Esophagus (tissue), 2 donors: Measurements from ENCODE around the gene ZDHHC8. TPM values are rescaled to one million over a fixed set of nuclear protein-coding genes. Genes with fewer than 3 reads are reported as not detected.

Experiments
- H3K27ac ChIP-seq, 2 donors: one replicate each; pipeline ENCODE4 v1.5.1; 2013; ENCODE audit warnings: low read depth in 2 of 2, mild to moderate bottlenecking in 2 of 2, inconsistent platforms in 1 of 2, low read length in 1 of 2, moderate library complexity in 1 of 2
- H3K27me3 ChIP-seq, 2 donors: one replicate each; pipeline ENCODE4 v1.6.1; 2013; ENCODE audit warnings: low read length in 2 of 2, control low read depth in 1 of 2, mild to moderate bottlenecking in 1 of 2; ENCODE audit not compliant: insufficient read depth in 2 of 2, control insufficient read depth in 1 of 2
- H3K36me3 ChIP-seq, 2 donors: one replicate each; pipeline ENCODE4 v1.6.1; 2013; ENCODE audit warnings: low read length in 1 of 2; ENCODE audit not compliant: control insufficient read depth in 2 of 2, insufficient read depth in 2 of 2
- H3K4me1 ChIP-seq, 2 donors: one replicate each; pipeline ENCODE4 v1.6.1; 2013; ENCODE audit warnings: low read length in 1 of 2; ENCODE audit not compliant: control insufficient read depth in 2 of 2, insufficient read depth in 2 of 2
- H3K4me3 ChIP-seq, 2 donors: one replicate each; pipeline ENCODE4 v1.5.1; 2013; ENCODE audit warnings: low read length in 2 of 2, mild to moderate bottlenecking in 2 of 2, low read depth in 1 of 2, moderate library complexity in 1 of 2
- H3K9me3 ChIP-seq, 2 donors: one replicate each; pipeline ENCODE4 v1.6.1; 2013; ENCODE audit warnings: mild to moderate bottlenecking in 2 of 2, low read depth in 1 of 2, low read length in 1 of 2, moderate library complexity in 1 of 2; ENCODE audit not compliant: control insufficient read depth in 2 of 2, insufficient read depth in 1 of 2
- WGBS, 2 donors: extraction: QIAGEN DNeasy Blood & Tissue Kit; methylation state at CpG; one replicate each; pipeline ENCODE4 v1.1.7; 2013; 5-methylcytosine and 5-hydroxymethylcytosine counted together
- polyA plus RNA-seq, 2 donors: library from polyadenylated mRNA; stranded (reverse); fragments of 200-250 nt; gene quantifications; one replicate each; pipeline ENCODE4 v1.2.3, GENCODE V29; 2013
- donor health status: healthy with polysubstance abuse.
- donor health status: Bipolar disorder and iron deficiency.

The ZDHHC8 gene
- polyA plus RNA-seq, 2 donors: 21.3 to 33.6 TPM

DNA sequence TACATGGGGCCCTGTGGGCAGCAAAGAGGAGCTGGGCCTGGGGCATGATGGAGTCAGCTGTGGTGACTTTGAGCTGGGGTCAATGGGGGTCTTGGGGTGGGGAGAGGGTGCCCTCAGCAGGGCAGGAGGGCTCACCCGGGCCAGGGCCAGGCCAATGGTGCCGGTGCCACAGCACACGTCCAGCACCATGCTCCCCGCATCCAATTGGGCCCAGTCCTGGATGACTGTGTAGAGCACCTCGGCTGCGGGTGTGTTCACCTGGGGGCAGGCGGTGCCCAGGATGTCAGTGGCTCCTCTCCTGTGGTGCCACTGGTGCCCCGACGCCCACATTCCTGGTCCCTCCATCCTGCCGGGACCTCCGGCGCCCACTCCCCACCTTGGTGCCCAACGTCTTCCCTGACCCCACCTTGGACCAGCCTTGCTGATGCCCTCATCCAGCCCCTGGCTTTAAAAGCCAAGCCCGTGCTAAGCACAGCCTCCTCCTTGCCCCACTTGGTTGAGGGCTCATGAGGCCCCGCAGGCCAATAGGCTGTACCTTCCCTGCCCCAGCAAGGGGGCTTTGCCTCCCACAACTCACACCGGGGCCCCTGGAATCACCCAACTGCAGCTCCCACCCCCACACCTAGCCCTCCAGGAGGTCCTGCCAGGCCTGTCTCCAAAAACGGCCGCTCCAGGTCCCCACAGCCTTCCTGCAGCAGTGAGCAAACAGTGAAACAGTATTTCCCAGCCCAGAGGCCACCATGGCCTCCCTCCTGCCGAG is 17.9 kb upstream of the ZDHHC8 start:
- no peaks in the 10 kb centered on the region for H3K9me3 ChIP-seq
- H3K27ac ChIP-seq: no peak overlapping the region
- H3K4me1 ChIP-seq: peaks cover 6 to 8% of the 10 kb centered on the region in 2 donors
- no peak overlapping the region for H3K4me3 ChIP-seq
- WGBS, 2 donors: 81 to 85% methylated on average over 16 to 19 of the region's 19 CpGs
- peaks cover 17 to 50% of the 10 kb centered on the region in 2 donors for H3K36me3 ChIP-seq
- H3K27me3 ChIP-seq: no peaks in the 10 kb centered on the region

DNA sequence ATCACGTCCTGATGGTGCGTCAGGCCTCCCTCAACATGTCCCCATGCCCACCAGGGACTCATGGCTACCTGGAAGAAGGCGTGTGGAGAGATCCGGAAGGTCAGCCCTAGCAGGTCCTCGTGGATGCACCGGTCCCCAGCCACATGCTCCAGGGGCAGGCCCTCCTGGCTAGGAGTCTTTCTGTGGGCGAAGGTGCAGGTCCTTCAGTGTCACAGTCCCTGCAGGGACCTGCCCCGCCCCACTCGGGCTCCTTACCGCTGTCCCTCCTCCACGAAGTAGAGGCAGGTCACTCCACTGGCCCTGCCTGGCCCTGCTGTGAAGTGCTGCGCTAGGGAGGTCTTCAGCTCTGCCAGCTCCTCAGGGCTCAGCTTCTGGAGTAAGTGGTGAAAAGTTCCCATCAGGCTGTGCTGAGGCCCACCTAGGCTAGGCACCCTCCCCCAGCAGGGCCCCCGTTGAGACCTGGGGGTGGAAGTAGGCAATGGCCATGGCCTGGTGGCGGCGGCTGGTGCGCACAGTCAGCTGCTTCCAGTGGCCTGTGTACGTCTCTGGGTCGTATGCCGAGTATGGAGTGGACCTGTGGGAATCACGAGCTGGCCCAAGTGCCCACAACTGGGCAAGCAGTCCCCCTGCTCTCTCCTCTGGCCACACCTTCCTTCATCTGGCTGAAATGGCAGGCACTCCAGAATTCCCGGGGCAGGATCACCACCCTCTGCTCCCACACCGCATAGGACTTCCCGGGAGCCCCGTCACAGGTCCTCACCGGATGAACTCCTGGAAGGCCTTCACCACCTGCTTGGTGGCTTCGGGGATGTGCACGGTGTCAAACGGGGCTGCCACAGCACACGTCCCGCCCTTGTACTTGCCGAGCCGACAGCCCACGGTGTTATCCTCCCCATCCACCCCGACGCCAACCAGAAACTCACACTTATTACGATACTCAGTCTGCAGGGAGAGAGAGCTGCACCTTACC is 16.8 kb upstream of the ZDHHC8 start:
- Histone ChIP-seq H3K36me3 (peaks cover 14 to 42% of the 10 kb centered on the region in 2 donors), H3K9me3 (no peaks in the 10 kb centered on the region), H3K4me3 (no peak overlapping the region), H3K27ac (no peak overlapping the region), H3K27me3 (no peaks in the 10 kb centered on the region), H3K4me1 (peaks cover 6 to 8% of the 10 kb centered on the region in 2 donors)
- 86 to 89% methylated on average over 36 of the region's 36 CpGs for WGBS, 2 donors

- Histone ChIP-seq H3K36me3 (peaks cover 15 to 47% of the 10 kb centered on the region in 2 donors), H3K27ac (peak within 1 kb of the TSS; percentile 65 to 76), H3K27me3 (no peaks in the 10 kb centered on the region), H3K4me1 (peaks cover 8 to 9% of the 10 kb centered on the region in 2 donors), H3K4me3 (peak within 1 kb of the TSS; percentile 72 to 85), H3K9me3 (no peaks in the 10 kb centered on the region)
- WGBS, 2 donors: 61 to 63% methylated on average over 30 of the region's 30 CpGs
These were observed 15.8 kb upstream of the ZDHHC8 start, which contains the start of gene RANBP1 for GRCh38 chr22:20115691-20116375. Gene RANBP1 (plus strand): TSS chr22:20116104. CDS start chr22:20116185, 81 bp downstream.

DNA sequence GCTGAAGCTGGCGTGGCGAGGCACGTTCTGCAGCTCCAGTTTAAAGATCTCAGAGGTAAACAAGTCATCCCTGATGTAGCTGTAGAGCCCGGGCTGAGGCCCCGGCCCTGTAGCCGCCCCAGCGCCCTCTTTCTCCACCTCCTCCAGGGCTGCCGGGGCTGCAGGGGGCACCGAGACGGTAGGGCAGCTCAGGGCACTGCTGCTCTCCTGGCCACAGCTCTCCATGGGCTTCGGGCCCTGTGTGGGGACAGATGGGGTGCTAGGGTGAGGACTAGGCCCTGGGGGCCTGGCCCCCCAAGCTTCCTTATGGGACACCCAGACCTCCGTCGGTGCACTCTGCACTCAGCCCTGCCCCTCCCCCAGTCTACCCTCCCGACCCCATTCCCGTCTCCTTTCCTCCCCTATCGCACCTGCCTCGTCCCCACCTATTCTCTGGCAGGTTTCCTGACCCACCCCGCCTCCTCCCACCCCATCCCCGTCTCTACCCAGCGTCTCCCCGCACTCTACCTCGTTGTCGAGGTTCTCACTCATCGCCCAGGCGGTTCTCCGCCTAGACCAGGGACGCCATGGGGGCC is 15.1 kb upstream of the ZDHHC8 start:
- H3K27me3 ChIP-seq: no peaks in the 10 kb centered on the region
- H3K4me3 ChIP-seq: peak overlapping the region; percentile 72 to 85
- H3K9me3 ChIP-seq: no peaks in the 10 kb centered on the region
- 5 to 6% methylated on average over 26 to 27 of the region's 27 CpGs for WGBS, 2 donors
- peaks cover 8 to 9% of the 10 kb centered on the region in 2 donors for H3K4me1 ChIP-seq
- peaks cover 15 to 46% of the 10 kb centered on the region in 2 donors for H3K36me3 ChIP-seq
- H3K27ac ChIP-seq: peak overlapping the region; percentile 65 to 76

DNA sequence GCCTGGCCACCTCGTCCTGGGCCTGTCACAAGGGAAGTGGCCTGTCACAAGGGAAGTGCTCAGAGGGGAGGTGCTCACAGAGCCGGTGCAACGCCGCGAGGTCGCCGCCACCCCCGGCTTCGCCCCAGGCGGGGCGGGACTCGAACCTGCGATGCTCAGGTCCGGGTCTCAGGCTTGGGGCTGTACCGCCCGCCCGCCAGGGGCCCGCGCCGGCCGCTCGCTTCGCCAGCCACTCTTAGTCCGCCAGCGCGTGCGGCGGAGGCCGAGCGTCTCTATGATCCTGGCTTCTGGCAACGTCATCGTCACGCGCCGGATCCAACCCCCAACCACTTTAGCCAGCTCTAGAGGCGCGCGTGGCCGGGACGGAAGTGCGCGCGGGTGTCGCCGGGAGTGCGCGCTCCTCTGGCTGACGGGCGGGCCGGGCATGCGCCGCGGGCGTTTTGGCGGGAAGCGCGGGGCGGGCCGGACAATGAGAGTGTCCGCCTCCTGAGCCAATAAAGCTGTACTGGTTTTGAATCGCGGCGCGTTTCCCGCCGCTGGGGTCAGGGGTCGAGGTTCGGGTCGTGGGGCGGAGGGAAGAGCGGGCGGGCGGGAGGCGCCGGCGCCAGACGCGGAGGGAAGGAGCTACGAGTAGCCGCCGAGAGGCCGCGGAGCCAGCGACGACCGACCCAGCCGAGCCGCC is 14.5 kb upstream of the ZDHHC8 start, which contains the start of gene TRMT2A:
Gene TRMT2A (minus strand): TSS at position 276 of the 682 bp plus-strand sequence. CDS start 320 bp downstream, outside the sequence.
- Histone ChIP-seq H3K36me3 (peaks cover 15 to 45% of the 10 kb centered on the region in 2 donors), H3K27me3 (no peaks in the 10 kb centered on the region), H3K4me3 (peak within 1 kb of the TSS; percentile 86 to 88), H3K9me3 (no peaks in the 10 kb centered on the region), H3K27ac (peak within 1 kb of the TSS; percentile 76 to 77), H3K4me1 (peaks cover 8 to 9% of the 10 kb centered on the region in 2 donors)
- 0% methylated on average over 71 to 88 of the region's 88 CpGs for WGBS, 2 donors

DNA sequence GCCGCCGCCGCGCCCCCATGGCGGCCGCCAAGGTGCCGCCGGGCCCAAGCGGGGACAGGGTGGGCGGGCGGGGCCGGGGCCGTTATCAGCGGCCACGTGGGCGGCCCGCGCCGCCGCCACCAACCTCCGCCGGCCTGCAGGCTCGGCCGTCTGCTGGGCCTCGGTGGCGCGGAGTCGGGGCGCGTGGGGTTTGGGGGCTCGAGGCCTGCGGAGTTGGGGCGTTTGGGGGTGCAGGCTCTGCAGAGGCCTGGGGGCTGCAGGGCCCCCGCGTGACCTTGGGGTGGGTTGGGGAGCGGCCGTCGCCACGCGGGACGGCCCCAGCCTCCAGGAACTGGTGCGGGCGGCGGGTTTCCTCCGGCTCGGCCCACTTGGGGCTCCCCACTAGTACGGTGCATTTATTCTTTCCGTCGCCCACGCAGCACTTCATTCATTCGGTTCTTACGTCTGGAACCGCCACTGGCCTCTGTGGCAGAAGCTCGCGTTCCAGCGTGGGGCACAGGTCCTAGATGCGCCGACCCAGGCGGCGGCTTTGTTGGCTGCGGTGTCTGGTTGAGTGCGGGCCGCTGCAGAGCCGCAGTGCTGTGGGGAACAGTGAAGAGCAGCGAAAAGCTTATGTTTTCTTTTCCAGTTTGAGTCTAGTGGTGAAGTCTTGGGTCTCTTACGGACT is 13.8 kb upstream of the ZDHHC8 start:
- WGBS, 2 donors: 0 to 1% methylated on average over 43 to 66 of the region's 66 CpGs
- Histone ChIP-seq H3K27ac (peak overlapping the region; percentile 66 to 77), H3K36me3 (peaks cover 15 to 44% of the 10 kb centered on the region in 2 donors), H3K9me3 (no peaks in the 10 kb centered on the region), H3K27me3 (no peaks in the 10 kb centered on the region), H3K4me1 (peaks cover 8 to 9% of the 10 kb centered on the region in 2 donors), H3K4me3 (peak overlapping the region; percentile 86 to 88)

- Histone ChIP-seq H3K4me1 (peaks cover 8 to 9% of the 10 kb centered on the region in 2 donors), H3K4me3 (peak overlapping the region; percentile 86 to 88), H3K27ac (peak overlapping the region in 1 of 2 donors; percentile 77)
These were observed 13.1 kb upstream of the ZDHHC8 start for GRCh38 chr22:20118300-20119020.

More at GRCh38 chr22:20118300-20119020, 13.1 kb upstream of the ZDHHC8 start:
- WGBS, 2 donors: 11 to 15% methylated on average over 8 of the region's 8 CpGs
- no peaks in the 10 kb centered on the region for H3K9me3 ChIP-seq
- H3K27me3 ChIP-seq: no peaks in the 10 kb centered on the region
- H3K36me3 ChIP-seq: peaks cover 15 to 43% of the 10 kb centered on the region in 2 donors
